ENCODE results near the gene EIF4A2.

Gene EIF4A2

GRCh38 chr3:186760141-186760833, 23.1 kb upstream of the EIF4A2 start:
- no peaks in the 10 kb centered on the region for H3K4me1 ChIP-seq (ENCODE audit: insufficient read depth, low read length)
- H3K4me3 ChIP-seq (ENCODE audit: low read length): no peak overlapping the region

GRCh38 chr3:186760897-186761447, 22.4 kb upstream of the EIF4A2 start:
- H3K4me1 ChIP-seq (ENCODE audit: insufficient read depth, low read length): no peaks in the 10 kb centered on the region
- no peak overlapping the region for H3K9ac ChIP-seq (ENCODE audit: low read depth, low read length)
- H3K27me3 ChIP-seq (ENCODE audit: insufficient read depth, low read length): no peaks in the 10 kb centered on the region
- no peaks in the 10 kb centered on the region for H3K9me3 ChIP-seq (ENCODE audit: insufficient read depth, low read depth, low read length)
- no peak overlapping the region for H3K4me3 ChIP-seq (ENCODE audit: low read length)
- no peaks in the 10 kb centered on the region for H3K36me3 ChIP-seq (ENCODE audit: insufficient read depth, low read depth, low read length)
- no peak overlapping the region for H3K27ac ChIP-seq (ENCODE audit: low read length)

More at GRCh38 chr3:186760141-186760833, 23.1 kb upstream of the EIF4A2 start:
- Histone ChIP-seq H3K9ac (ENCODE audit: low read depth, low read length) (no peak overlapping the region), H3K9me3 (ENCODE audit: insufficient read depth, low read depth, low read length) (no peaks in the 10 kb centered on the region), H3K27me3 (ENCODE audit: insufficient read depth, low read length) (no peaks in the 10 kb centered on the region), H3K27ac (ENCODE audit: low read length) (no peak overlapping the region), H3K36me3 (ENCODE audit: insufficient read depth, low read depth, low read length) (no peaks in the 10 kb centered on the region)

GRCh38 chr3:186772281-186772694, 11.1 kb upstream of the EIF4A2 start:
- H3K27ac ChIP-seq (ENCODE audit: low read length): no peak overlapping the region
- H3K27me3 ChIP-seq (ENCODE audit: insufficient read depth, low read length): peaks cover 21% of the 10 kb centered on the region
- peaks cover 5% of the 10 kb centered on the region; the same call in 1 of the 2 replicates for H3K4me1 ChIP-seq (ENCODE audit: insufficient read depth, low read length)
- H3K9ac ChIP-seq (ENCODE audit: low read depth, low read length): no peak overlapping the region
- no peaks in the 10 kb centered on the region for H3K9me3 ChIP-seq (ENCODE audit: insufficient read depth, low read depth, low read length)
- no peaks in the 10 kb centered on the region for H3K36me3 ChIP-seq (ENCODE audit: insufficient read depth, low read depth, low read length)
- no peak overlapping the region for H3K4me3 ChIP-seq (ENCODE audit: low read length)

GRCh38 chr3:186772701-186773417, 10.5 kb upstream of the EIF4A2 start:
- Histone ChIP-seq H3K36me3 (ENCODE audit: insufficient read depth, low read depth, low read length) (no peaks in the 10 kb centered on the region), H3K27me3 (ENCODE audit: insufficient read depth, low read length) (peaks cover 21% of the 10 kb centered on the region), H3K4me3 (ENCODE audit: low read length) (no peak overlapping the region), H3K9ac (ENCODE audit: low read depth, low read length) (no peak overlapping the region; the same call in 1 of the 2 replicates), H3K27ac (ENCODE audit: low read length) (no peak overlapping the region), H3K4me1 (ENCODE audit: insufficient read depth, low read length) (peaks cover 5% of the 10 kb centered on the region; the same call in 1 of the 2 replicates), H3K9me3 (ENCODE audit: insufficient read depth, low read depth, low read length) (no peaks in the 10 kb centered on the region)

DNA sequence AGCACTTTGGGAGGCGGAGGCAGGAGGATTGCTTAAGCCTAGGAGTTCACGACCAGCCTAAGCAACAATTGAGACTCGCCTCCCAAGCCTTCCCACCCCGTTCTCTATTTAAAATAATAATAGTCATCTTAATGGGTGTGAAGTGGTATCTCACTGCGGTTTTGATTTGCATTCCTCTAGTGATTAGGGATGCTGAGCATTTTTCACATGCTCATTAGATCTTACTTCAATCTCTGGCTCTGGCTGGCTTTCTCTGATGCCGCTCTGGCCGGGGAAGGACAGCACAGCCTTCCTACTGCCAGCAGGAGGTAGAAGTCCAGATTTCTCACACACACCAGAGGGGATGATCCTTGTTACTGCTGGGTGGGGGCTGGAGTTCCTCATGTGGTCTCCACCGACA, 7.4 kb upstream of the EIF4A2 start:
- H3K27ac ChIP-seq (ENCODE audit: low read length): no peak overlapping the region
- peaks cover 5% of the 10 kb centered on the region; the same call in 1 of the 2 replicates for H3K4me1 ChIP-seq (ENCODE audit: insufficient read depth, low read length)
- H3K36me3 ChIP-seq (ENCODE audit: insufficient read depth, low read depth, low read length): no peaks in the 10 kb centered on the region
- no peak overlapping the region for H3K9ac ChIP-seq (ENCODE audit: low read depth, low read length)
- peak overlapping the region; percentile 37; the same call in 1 of the 2 replicates for H3K4me3 ChIP-seq (ENCODE audit: low read length)
- H3K27me3 ChIP-seq (ENCODE audit: insufficient read depth, low read length): peaks cover 21% of the 10 kb centered on the region
- H3K9me3 ChIP-seq (ENCODE audit: insufficient read depth, low read depth, low read length): no peaks in the 10 kb centered on the region

DNA sequence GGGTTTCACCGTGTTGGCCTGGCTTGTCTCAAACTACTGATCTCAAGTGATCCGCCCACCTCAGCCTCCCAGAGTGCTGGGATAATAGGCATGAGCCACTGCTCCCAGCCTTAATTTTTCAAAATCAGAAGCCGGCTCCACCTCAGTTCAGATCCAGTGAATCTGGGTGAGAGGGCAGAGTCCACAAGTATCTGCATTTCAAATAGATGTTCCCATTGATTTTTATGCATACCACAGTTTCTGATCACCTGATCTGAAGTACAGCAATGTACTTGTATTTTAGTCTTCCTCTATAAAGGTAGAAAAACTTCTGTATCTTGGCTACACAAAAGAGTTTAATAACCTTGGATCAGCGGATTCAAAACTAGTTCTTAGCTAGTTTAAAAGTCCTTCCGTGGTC, 4.2 kb upstream of the EIF4A2 start:
- no peak overlapping the region for H3K9ac ChIP-seq (ENCODE audit: low read depth, low read length)
- peaks cover 7% of the 10 kb centered on the region for H3K36me3 ChIP-seq (ENCODE audit: insufficient read depth, low read depth, low read length)
- peaks cover 8% of the 10 kb centered on the region for H3K27me3 ChIP-seq (ENCODE audit: insufficient read depth, low read length)
- H3K9me3 ChIP-seq (ENCODE audit: insufficient read depth, low read depth, low read length): no peaks in the 10 kb centered on the region
- peaks cover 9% of the 10 kb centered on the region; the same call in 1 of the 2 replicates for H3K4me1 ChIP-seq (ENCODE audit: insufficient read depth, low read length)
- no peak overlapping the region for H3K4me3 ChIP-seq (ENCODE audit: low read length)
- no peak overlapping the region for H3K27ac ChIP-seq (ENCODE audit: low read length)

DNA sequence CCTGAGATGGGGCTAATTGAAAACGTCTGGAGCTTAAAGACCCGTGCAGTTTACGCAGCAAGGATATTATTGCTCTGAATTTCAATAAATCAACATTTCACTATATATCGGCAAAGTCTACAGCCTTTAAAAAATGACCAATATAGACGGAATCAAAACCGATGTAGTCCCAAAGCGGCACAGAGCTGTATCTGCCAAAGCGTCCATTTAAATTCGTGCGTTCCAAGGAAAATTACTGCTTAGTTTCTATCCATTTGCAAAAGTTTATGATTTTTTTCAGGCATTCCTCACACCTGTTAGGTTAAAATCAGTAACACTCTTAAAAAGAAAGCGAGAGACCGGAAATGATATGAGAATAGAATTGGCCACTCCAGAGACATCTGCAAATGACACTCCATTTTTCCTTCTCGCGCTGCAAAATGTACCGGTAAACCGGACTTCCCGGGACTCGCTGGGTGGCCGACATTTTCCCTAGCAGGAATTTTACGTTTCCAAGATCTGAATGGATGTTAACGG, 777 bp upstream of the EIF4A2 start:
- Histone ChIP-seq H3K4me1 (ENCODE audit: insufficient read depth, low read length) (0 out of 2 replicates have a peak, but pooled peaks cover 8% of the 10 kb centered on the region), H3K27ac (ENCODE audit: low read length) (peak overlapping the region; percentile 99), H3K9me3 (ENCODE audit: insufficient read depth, low read depth, low read length) (peaks cover 4% of the 10 kb centered on the region; the same call in 1 of the 2 replicates), H3K27me3 (ENCODE audit: insufficient read depth, low read length) (no peaks in the 10 kb centered on the region), H3K9ac (ENCODE audit: low read depth, low read length) (peak overlapping the region; percentile 100), H3K36me3 (ENCODE audit: insufficient read depth, low read depth, low read length) (peaks cover 41% of the 10 kb centered on the region), H3K4me3 (ENCODE audit: low read length) (peak overlapping the region; percentile 99)

GRCh38 chr3:186783731-186784515, 546 bp downstream of the EIF4A2 start:
- peak overlapping the region; percentile 100 for H3K9ac ChIP-seq (ENCODE audit: low read depth, low read length)
- peaks cover 54% of the 10 kb centered on the region for H3K36me3 ChIP-seq (ENCODE audit: insufficient read depth, low read depth, low read length)
- peak overlapping the region; percentile 99 for H3K4me3 ChIP-seq (ENCODE audit: low read length)
- H3K9me3 ChIP-seq (ENCODE audit: insufficient read depth, low read depth, low read length): peaks cover 4% of the 10 kb centered on the region; the same call in 1 of the 2 replicates
- H3K27ac ChIP-seq (ENCODE audit: low read length): peak overlapping the region; percentile 99
- 0 out of 2 replicates have a peak, but pooled peaks cover 8% of the 10 kb centered on the region for H3K4me1 ChIP-seq (ENCODE audit: insufficient read depth, low read length)
- no peaks in the 10 kb centered on the region for H3K27me3 ChIP-seq (ENCODE audit: insufficient read depth, low read length)

DNA sequence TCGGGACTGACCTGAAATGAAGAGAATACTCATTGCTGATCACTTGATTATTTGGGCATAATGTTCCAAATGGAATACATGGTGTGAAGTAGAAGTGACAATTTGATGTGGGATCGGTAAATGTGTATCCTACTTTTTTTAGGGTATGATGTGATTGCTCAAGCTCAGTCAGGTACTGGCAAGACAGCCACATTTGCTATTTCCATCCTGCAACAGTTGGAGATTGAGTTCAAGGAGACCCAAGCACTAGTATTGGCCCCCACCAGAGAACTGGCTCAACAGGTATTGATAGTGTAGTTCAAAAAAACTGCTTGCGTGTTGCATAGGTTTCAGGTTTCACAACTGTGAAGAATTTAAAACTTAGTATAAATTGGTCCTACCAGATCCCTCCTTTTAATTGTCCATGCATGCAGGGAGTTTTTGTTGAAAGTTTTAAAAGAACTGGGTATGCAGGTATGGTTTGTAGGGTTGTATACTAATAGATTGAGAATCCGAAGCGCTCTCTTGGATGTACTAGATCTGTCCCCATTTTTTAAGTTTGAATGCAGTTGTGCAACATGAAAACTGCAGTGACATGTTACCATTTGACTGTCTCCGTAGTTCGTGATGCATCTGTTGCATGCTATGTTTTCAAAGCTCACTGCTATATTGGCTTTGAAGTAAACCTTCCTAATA, 1.6 kb downstream of the EIF4A2 start:
- Histone ChIP-seq H3K27me3 (ENCODE audit: insufficient read depth, low read length) (no peaks in the 10 kb centered on the region), H3K27ac (ENCODE audit: low read length) (no peak overlapping the region), H3K36me3 (ENCODE audit: insufficient read depth, low read depth, low read length) (peaks cover 65% of the 10 kb centered on the region), H3K9me3 (ENCODE audit: insufficient read depth, low read depth, low read length) (peaks cover 4% of the 10 kb centered on the region; the same call in 1 of the 2 replicates), H3K9ac (ENCODE audit: low read depth, low read length) (peak overlapping the region; percentile 100), H3K4me3 (ENCODE audit: low read length) (peak overlapping the region; percentile 99), H3K4me1 (ENCODE audit: insufficient read depth, low read length) (0 out of 2 replicates have a peak, but pooled peaks cover 8% of the 10 kb centered on the region)

DNA sequence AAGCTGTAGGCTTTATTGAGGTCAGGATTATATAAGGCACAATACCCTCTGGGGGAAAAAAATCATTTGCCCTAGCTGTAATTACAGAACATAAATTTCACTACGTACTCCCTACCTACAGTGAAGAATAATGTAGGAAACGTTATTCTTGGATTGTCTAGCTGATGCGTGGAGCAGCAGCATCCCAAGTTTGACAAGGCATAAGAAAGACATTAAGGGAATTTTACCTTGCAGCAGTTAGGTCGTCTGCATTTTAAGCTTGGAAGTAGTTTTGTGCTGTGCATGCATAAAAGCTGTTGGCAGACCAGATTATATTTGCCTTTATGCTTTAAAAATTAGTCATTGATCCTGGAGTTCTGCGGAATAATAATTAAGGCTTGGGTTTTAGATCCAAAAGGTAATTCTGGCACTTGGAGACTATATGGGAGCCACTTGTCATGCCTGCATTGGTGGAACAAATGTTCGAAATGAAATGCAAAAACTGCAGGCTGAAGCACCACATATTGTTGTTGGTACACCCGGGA, 2.2 kb downstream of the EIF4A2 start:
- Histone ChIP-seq H3K36me3 (ENCODE audit: insufficient read depth, low read depth, low read length) (peaks cover 71% of the 10 kb centered on the region), H3K9ac (ENCODE audit: low read depth, low read length) (peak overlapping the region; percentile 100), H3K9me3 (ENCODE audit: insufficient read depth, low read depth, low read length) (peaks cover 4% of the 10 kb centered on the region; the same call in 1 of the 2 replicates), H3K27ac (ENCODE audit: low read length) (no peak overlapping the region), H3K27me3 (ENCODE audit: insufficient read depth, low read length) (no peaks in the 10 kb centered on the region), H3K4me1 (ENCODE audit: insufficient read depth, low read length) (0 out of 2 replicates have a peak, but pooled peaks cover 8% of the 10 kb centered on the region), H3K4me3 (ENCODE audit: low read length) (peak overlapping the region; percentile 99)

Data from iPS-20b (cell line).